GM12878 (cell line): ENCODE results near the gene SIT1. TPM values are rescaled to one million over a fixed set of nuclear protein-coding genes. Genes with fewer than 3 reads are reported as not detected.
"Not testable (repeated sequence)": the region's sequence is repeated elsewhere in the genome, so short reads cannot be mapped to it uniquely, and the experiment has no call there.

Experiments
- ATAC-seq: fragments of 200-7000 bp; cut with Tn5 transposase; 3 replicates; pipeline ENCODE4 v1.9.1; 2020; ENCODE audit warnings: mild to moderate bottlenecking, moderate library complexity
- BruUV-seq: library from RNA; stranded (reverse); fragments of 400-500 nt; replicated peaks from 2 replicates; lab custom pipeline; 2021; lab: Mats Ljungman, UMichigan
- CTCF ChIA-PET: fragments of 300-600 bp; sonication (Branson Sonifier 250); formaldehyde crosslinking; extraction: SDS; loops from one replicate; lab custom pipeline; 2021; ENCODE audit warnings: inconsistent platforms; lab: Yijun Ruan, JAX
- POLR2A ChIA-PET: fragments of 350-600 bp; formaldehyde crosslinking; extraction: SDS; loops from one replicate; lab custom pipeline; 2021; ENCODE audit warnings: inconsistent platforms; lab: Charles Lee
- RAD21 ChIA-PET: fragments of 300-600 bp; sonication (Branson Sonifier 250); formaldehyde crosslinking; loops from one replicate; lab custom pipeline; 2023; ENCODE audit warnings: antibody characterized with exemption; ENCODE audit not compliant: unreplicated experiment; lab: Charles Lee
- SMC1A ChIA-PET: fragments of 300-600 bp; sonication (Branson Sonifier 250); formaldehyde crosslinking; loops from one replicate; lab custom pipeline; 2023; ENCODE audit not compliant: unreplicated experiment, uncharacterized antibody; lab: Charles Lee
- DNase-seq: peaks from one replicate; pipeline ENCODE4 v3.0.0-alpha.2; 2011; ENCODE audit warnings: low read depth, low spot score
- FAIRE-seq: peaks from 3 replicates; lab custom pipeline; 2011; peaks lifted over from hg19 to GRCh38; lab: Jason Lieb, UNC
- H2AFZ ChIP-seq: 2 replicates; pipeline ENCODE4 v1.6.0; 2011; ENCODE audit warnings: low read depth, low read length, control low read depth; ENCODE audit not compliant: control insufficient read depth
- H3K27ac ChIP-seq: 2 replicates; pipeline ENCODE4 v1.5.1; 2011; ENCODE audit warnings: control low read depth; ENCODE audit not compliant: control insufficient read depth, insufficient read depth
- H3K27me3 ChIP-seq, 2 experiments: replicated peaks in 1 of 2; 2 replicates each; pipeline versions ENCODE4 v1.6.0 to v1.6.1; 2011; ENCODE audit warnings: low read length in 1 of 2; ENCODE audit not compliant: control insufficient read depth in 2 of 2, insufficient read depth in 2 of 2
- H3K36me3 ChIP-seq, 2 experiments: 2 replicates each; pipeline ENCODE4 v1.5.1; 2011; ENCODE audit warnings: low read length in 1 of 2; ENCODE audit not compliant: control insufficient read depth in 2 of 2, insufficient read depth in 2 of 2
- H3K4me1 ChIP-seq: 2 replicates; pipeline ENCODE4 v1.6.1; 2011; ENCODE audit warnings: mild to moderate bottlenecking, low read length, moderate library complexity, mixed read lengths; ENCODE audit not compliant: control insufficient read depth, insufficient read depth
- H3K4me2 ChIP-seq: 2 replicates; pipeline ENCODE4 v1.6.0; 2011; ENCODE audit warnings: control low read depth; ENCODE audit not compliant: control insufficient read depth, insufficient read depth
- H3K4me3 ChIP-seq: fragments of 200-600 bp; sonication (generic); 2 replicates; pipeline ENCODE4 v1.5.1; 2016
- H3K79me2 ChIP-seq: 2 replicates; pipeline ENCODE4 v1.6.0; 2011; ENCODE audit warnings: low read length; ENCODE audit not compliant: control insufficient read depth, insufficient read depth
- H3K9ac ChIP-seq: 2 replicates; pipeline ENCODE4 v1.8.0; 2011; ENCODE audit warnings: low read length, control low read depth, mixed read lengths; ENCODE audit not compliant: control insufficient read depth, insufficient read depth
- H3K9me3 ChIP-seq: replicated peaks from 3 replicates; pipeline ENCODE4 v1.5.1; 2011; ENCODE audit warnings: mild to moderate bottlenecking, low read length; ENCODE audit not compliant: control insufficient read depth, insufficient read depth
- H4K20me1 ChIP-seq: 2 replicates; pipeline ENCODE4 v1.6.0; 2011; ENCODE audit not compliant: control insufficient read depth, insufficient read depth
- BCL3 ChIP-seq: IDR thresholded peaks from 2 replicates; pipeline ENCODE4 v1.6.1; 2011; ENCODE audit warnings: borderline replicate concordance, low read depth, mild to moderate bottlenecking, moderate library complexity, low read length; ENCODE audit not compliant: insufficient read depth, poor library complexity, severe bottlenecking
- IRF4 ChIP-seq: IDR thresholded peaks from 2 replicates; pipeline ENCODE4 v1.6.1; 2011; ENCODE audit warnings: low read depth, low read length
- RBBP5 ChIP-seq: fragments of 200-600 bp; sonication (generic); conservative IDR thresholded peaks from 2 replicates; pipeline ENCODE4 v1.6.1; 2016
- TCF3 ChIP-seq: IDR thresholded peaks from 2 replicates; pipeline ENCODE4 v1.6.1; 2012; ENCODE audit warnings: low read depth, mild to moderate bottlenecking, low read length, borderline replicate concordance; ENCODE audit not compliant: insufficient read depth
- WGBS: methylation state at CpG from one replicate; pipeline ENCODE4 v1.1.6; 2016; ENCODE audit warnings: low lambda C conversion rate; ENCODE audit not compliant: insufficient replicate concordance, insufficient coverage; ENCODE audit errors: missing lambda C conversion rate; 5-methylcytosine and 5-hydroxymethylcytosine counted together
- in situ Hi-C: fragments of 300-500 bp; cut with MboI; formaldehyde crosslinking; loops from 9 replicates; pipeline ENCODE4 v1.14.3; 2018; ENCODE audit warnings: mixed read lengths
- intact Hi-C: fragments of 100-400 bp; cut with micrococcal nuclease; formaldehyde crosslinking; loops from one replicate; pipeline ENCODE4 v1.14.2; 2022; ENCODE audit not compliant: unreplicated experiment
- polyA plus RNA-seq, 11 experiments: library from polyadenylated mRNA; depleted of rRNA in 4 of 11; unstranded in 6 of 11; stranded (reverse) in 5 of 11; fragments of >200 nt; fragmentation: Nextera tagmentation in 4 of 11; fragmentation: Illumina TruSeq in 1 of 11; extraction: Ambion mirVana in 4 of 11; extraction: Trizol in 1 of 11; gene quantifications; 1 replicate in 1 of 11; 2 replicates in 10 of 11; pipeline versions ENCODE4 v1.2.1 to v1.2.3, GENCODE V29; 2011 to 2016; ENCODE audit warnings: inconsistent platforms in 2 of 11, missing spikeins in 2 of 11, low read depth in 1 of 11
- total RNA-seq, 4 experiments: library from RNA; depleted of rRNA in 3 of 4; stranded (reverse); fragments of >200 nt in 3 of 4; fragmentation: Illumina TruSeq in 1 of 4; extraction: Trizol in 1 of 4; gene quantifications; 2 replicates each; pipeline versions ENCODE4 v1.2.1 to v1.2.3, GENCODE V29; 2013 to 2021

Gene SIT1
- total and polyA plus RNA-seq, 10 of the 15 experiments (the other 5 are each of a cell fraction or from before 2014, with no cell fraction given), result 0.97 to 137 (median 59.7) TPM

GRCh38 chr9:35643046-35643445 lies 7.7 kb downstream of the SIT1 start (continued):
- TF ChIP-seq IRF4 (no peak), TCF3 (no peak), RBBP5 (no peak), BCL3 (no peak)

- DNase-seq, RAD21 ChIA-PET, H3K27me3 ChIP-seq, FAIRE-seq, H3K9me3 ChIP-seq, H3K79me2 ChIP-seq, H3K4me2 ChIP-seq, CTCF ChIA-PET, H3K4me3 ChIP-seq, H4K20me1 ChIP-seq, H3K4me1 ChIP-seq, intact Hi-C loops, BruUV-seq, ATAC-seq, H2AFZ ChIP-seq, in situ Hi-C loops, H3K27ac ChIP-seq, SMC1A ChIA-PET, POLR2A ChIA-PET, H3K36me3 ChIP-seq, H3K9ac ChIP-seq: not testable (repeated sequence)
- 95% methylated on average over 3 of the region's 3 CpGs for WGBS
These were observed 9.3 kb downstream of the SIT1 start for GRCh38 chr9:35641478-35641877.

- H3K4me2 ChIP-seq, BruUV-seq, FAIRE-seq, H3K79me2 ChIP-seq, H3K4me3 ChIP-seq, in situ Hi-C loops, H3K9me3 ChIP-seq, ATAC-seq, H3K27ac ChIP-seq, H3K9ac ChIP-seq, RAD21 ChIA-PET, H3K27me3 ChIP-seq, intact Hi-C loops, H4K20me1 ChIP-seq, POLR2A ChIA-PET, H2AFZ ChIP-seq, DNase-seq, H3K36me3 ChIP-seq: not testable (repeated sequence)
- 91% methylated on average over 13 of the region's 15 CpGs for WGBS
- ChIA-PET CTCF (interaction anchor here (0.9 to 1.0 kb wide), 2 partner anchors 41 to 98 kb away, joined by 3 read pairs; no protein-coding TSS in a partner anchor), SMC1A (interaction anchor here (0.8 to 1.1 kb wide), 2 partner anchors 11 to 24 kb away, joined by 3 read pairs; partner anchors contain the start of gene ARHGEF39)
- peaks cover 16% of the 10 kb centered on the region for H3K4me1 ChIP-seq
These were observed 10.3 kb downstream of the SIT1 start for GRCh38 chr9:35640431-35640830.
